ENCODE results near the gene NCLN. TPM values are rescaled to one million over a fixed set of nuclear protein-coding genes. Genes with fewer than 3 reads are reported as not detected.
A peak's percentile ranks its signal among the peaks of the same experiment; 100 is the strongest.

The NCLN gene
- polyA plus RNA-seq, 3 donors = 28.6 to 60.9 (median 34.5) TPM

DNA sequence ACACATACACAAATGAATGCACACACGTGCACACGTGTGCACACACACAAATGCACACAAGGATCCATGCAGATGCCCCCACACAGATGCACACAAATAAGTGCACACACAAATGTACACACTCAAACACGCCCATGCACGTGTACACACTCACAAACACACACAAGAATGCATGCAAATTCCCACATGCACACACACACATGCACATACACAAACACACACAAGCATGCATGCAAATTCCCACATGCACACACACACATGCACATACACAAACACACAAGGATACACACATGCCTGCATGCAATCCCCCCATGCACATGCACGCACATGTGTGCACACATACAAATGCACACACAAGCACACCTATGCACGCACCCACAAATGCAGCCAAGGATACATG lies 36.6 kb upstream of the NCLN start:
- peaks cover 50 to 62% of the 10 kb centered on the region in 2 donors for H3K36me3 ChIP-seq (replicated peaks in 1 of 2; ENCODE audit: control insufficient read depth in 1 of 2, insufficient read depth in 2 of 2, low read length in 2 of 2)
- H3K9me3 Mint-ChIP-seq = no peaks in the 10 kb centered on the region
- H4K20me1 ChIP-seq (ENCODE audit: insufficient read depth, low read length) = peaks cover 76% of the 10 kb centered on the region
- H3K9me3 ChIP-seq (replicated peaks in 1 of 2; ENCODE audit: control insufficient read depth in 1 of 2, insufficient read depth in 1 of 2, low read length in 2 of 2) = no peaks in the 10 kb centered on the region
- H3K27ac Mint-ChIP-seq = no peak overlapping the region
- H3K4me3 ChIP-seq (replicated peaks in 1 of 3; ENCODE audit: low read depth in 2 of 3, low read length in 3 of 3) = no peak overlapping the region
- peaks cover 0 to 4% (median 0%) of the 10 kb centered on the region in 3 donors for H3K27me3 Mint-ChIP-seq (ENCODE audit: low read depth in 3 of 3)
- no peak overlapping the region for H3K9ac ChIP-seq (ENCODE audit: insufficient read depth, low read length, poor library complexity, severe bottlenecking)
- no peak overlapping the region for H2AFZ ChIP-seq (ENCODE audit: insufficient read depth, low read depth, low read length, poor library complexity, severe bottlenecking)
- H3K4me1 ChIP-seq (ENCODE audit: control insufficient read depth in 1 of 2, insufficient read depth in 2 of 2, low read length in 2 of 2) = peaks cover 20 to 30% of the 10 kb centered on the region in 2 donors
- 97% methylated on average over 6 of the region's 6 CpGs for WGBS (ENCODE audit: insufficient coverage)
- H3K4me1 Mint-ChIP-seq = peaks cover 17% of the 10 kb centered on the region
- TF ChIP-seq, protein P1, sequence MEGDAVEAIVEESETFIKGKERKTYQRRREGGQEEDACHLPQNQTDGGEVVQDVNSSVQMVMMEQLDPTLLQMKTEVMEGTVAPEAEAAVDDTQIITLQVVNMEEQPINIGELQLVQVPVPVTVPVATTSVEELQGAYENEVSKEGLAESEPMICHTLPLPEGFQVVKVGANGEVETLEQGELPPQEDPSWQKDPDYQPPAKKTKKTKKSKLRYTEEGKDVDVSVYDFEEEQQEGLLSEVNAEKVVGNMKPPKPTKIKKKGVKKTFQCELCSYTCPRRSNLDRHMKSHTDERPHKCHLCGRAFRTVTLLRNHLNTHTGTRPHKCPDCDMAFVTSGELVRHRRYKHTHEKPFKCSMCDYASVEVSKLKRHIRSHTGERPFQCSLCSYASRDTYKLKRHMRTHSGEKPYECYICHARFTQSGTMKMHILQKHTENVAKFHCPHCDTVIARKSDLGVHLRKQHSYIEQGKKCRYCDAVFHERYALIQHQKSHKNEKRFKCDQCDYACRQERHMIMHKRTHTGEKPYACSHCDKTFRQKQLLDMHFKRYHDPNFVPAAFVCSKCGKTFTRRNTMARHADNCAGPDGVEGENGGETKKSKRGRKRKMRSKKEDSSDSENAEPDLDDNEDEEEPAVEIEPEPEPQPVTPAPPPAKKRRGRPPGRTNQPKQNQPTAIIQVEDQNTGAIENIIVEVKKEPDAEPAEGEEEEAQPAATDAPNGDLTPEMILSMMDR (IDR thresholded peaks at IDR 0.05) = no peak
- H3K27ac ChIP-seq (ENCODE audit: low read depth in 1 of 2, low read length in 2 of 2) = no peak overlapping the region
- H3K4me3 Mint-ChIP-seq = no peak overlapping the region
- DNase-seq = no peak
- H3K79me2 ChIP-seq (ENCODE audit: insufficient read depth, low read length) = peaks cover 40% of the 10 kb centered on the region
- no peak overlapping the region for H3K4me2 ChIP-seq (replicated peaks; ENCODE audit: extremely low read depth, low read length, poor library complexity, severe bottlenecking)
- intact Hi-C loops (cut with micrococcal nuclease) = loop anchor here in 1 of 2 donors (5.0 kb wide), 1 partner anchor 33 kb away; no protein-coding TSS in a partner anchor
- peaks cover 27 to 37% of the 10 kb centered on the region in 2 donors for H3K36me3 Mint-ChIP-seq
- no peaks in the 10 kb centered on the region for H3K27me3 ChIP-seq (ENCODE audit: control insufficient read depth in 2 of 2, insufficient read depth in 2 of 2, low read length in 2 of 2)

DNA sequence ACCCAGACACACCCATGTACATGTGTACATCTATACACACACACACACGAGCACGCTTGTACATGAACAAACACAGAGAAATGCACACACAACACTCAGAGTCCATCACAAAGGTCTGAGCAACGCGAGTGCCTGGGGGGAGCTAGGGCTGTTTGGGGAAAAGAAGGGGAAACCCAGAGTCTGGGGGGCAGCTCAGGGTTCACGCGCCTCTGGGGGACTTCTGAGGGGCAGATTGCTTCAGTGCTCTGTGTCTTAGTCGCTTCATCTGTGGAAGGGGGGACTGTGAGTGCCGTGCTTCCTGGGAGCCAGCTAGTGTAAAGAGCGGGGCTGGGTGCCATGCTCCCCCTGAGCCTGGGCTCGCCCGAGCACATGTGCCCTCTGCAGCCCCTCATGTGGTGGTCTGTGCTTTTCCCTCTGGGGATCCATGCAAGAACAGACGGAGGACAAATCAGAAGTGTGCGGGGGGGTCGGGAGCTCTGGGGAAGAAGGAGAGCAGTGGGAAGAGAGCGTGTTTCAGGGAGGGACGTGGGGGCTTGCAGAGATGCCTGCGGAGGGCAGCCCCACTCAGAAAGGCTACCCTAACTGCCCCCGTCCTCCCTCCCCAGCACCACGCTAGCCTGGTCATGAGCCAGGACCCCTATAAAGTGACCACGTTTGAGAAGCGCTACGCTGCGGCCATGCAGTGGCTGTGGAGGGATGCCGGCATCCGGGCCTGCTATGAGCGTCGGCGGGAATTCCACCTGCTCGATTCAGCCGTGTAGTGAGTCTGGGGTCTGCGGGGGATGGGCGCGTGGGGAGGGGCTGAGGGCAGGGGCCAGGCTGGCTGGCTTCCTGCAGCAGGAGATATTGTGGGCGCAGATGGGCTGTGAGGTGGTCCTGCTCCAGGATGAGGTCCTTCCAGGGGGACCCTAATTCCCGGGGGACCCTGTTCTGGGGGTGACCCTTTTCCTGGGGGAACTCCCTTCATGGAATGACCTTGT lies 35.9 kb upstream of the NCLN start:
- no peak overlapping the region for H3K27ac ChIP-seq (ENCODE audit: low read depth in 1 of 2, low read length in 2 of 2)
- peaks cover 22 to 34% of the 10 kb centered on the region in 2 donors for H3K4me1 ChIP-seq (ENCODE audit: control insufficient read depth in 1 of 2, insufficient read depth in 2 of 2, low read length in 2 of 2)
- intact Hi-C loops (cut with micrococcal nuclease) = loop anchor here in 1 of 2 donors (5.0 kb wide), 1 partner anchor 32 kb away; no protein-coding TSS in a partner anchor
- 96% methylated on average over 26 of the region's 35 CpGs for WGBS (ENCODE audit: insufficient coverage)
- Mint-ChIP-seq H3K36me3 (peaks cover 27 to 37% of the 10 kb centered on the region in 2 donors), H3K4me3 (no peak overlapping the region), H3K27me3 (ENCODE audit: low read depth in 3 of 3) (peaks cover 0 to 4% (median under 1%) of the 10 kb centered on the region in 3 donors), H3K4me1 (peaks cover 16% of the 10 kb centered on the region), H3K27ac (peak overlapping the region in 2 of 7 donors; percentile 51 to 54), H3K9me3 (no peaks in the 10 kb centered on the region)
- no peak overlapping the region for H3K4me3 ChIP-seq (replicated peaks in 1 of 3; ENCODE audit: low read depth in 2 of 3, low read length in 3 of 3)
- no peak overlapping the region for H2AFZ ChIP-seq (ENCODE audit: insufficient read depth, low read depth, low read length, poor library complexity, severe bottlenecking)
- H3K27me3 ChIP-seq (ENCODE audit: control insufficient read depth in 2 of 2, insufficient read depth in 2 of 2, low read length in 2 of 2) = no peaks in the 10 kb centered on the region
- TF ChIP-seq, protein P1 (IDR thresholded peaks at IDR 0.05) = no peak
- H3K79me2 ChIP-seq (ENCODE audit: insufficient read depth, low read length) = peaks cover 37% of the 10 kb centered on the region
- H3K4me2 ChIP-seq (replicated peaks; ENCODE audit: extremely low read depth, low read length, poor library complexity, severe bottlenecking) = no peak overlapping the region
- peaks cover 50 to 62% of the 10 kb centered on the region in 2 donors for H3K36me3 ChIP-seq (replicated peaks in 1 of 2; ENCODE audit: control insufficient read depth in 1 of 2, insufficient read depth in 2 of 2, low read length in 2 of 2)
- H3K9ac ChIP-seq (ENCODE audit: insufficient read depth, low read length, poor library complexity, severe bottlenecking) = no peak overlapping the region
- no peaks in the 10 kb centered on the region for H3K9me3 ChIP-seq (replicated peaks in 1 of 2; ENCODE audit: control insufficient read depth in 1 of 2, insufficient read depth in 1 of 2, low read length in 2 of 2)
- peaks cover 82% of the 10 kb centered on the region for H4K20me1 ChIP-seq (ENCODE audit: insufficient read depth, low read length)
- no peak for DNase-seq

Data from CD14-positive monocyte (primary cell).